GM19240 (cell line): Measurements from ENCODE around the gene CRYBA1.
"Not testable (repeated sequence)": the region's sequence is repeated elsewhere in the genome, so short reads cannot be mapped to it uniquely, and the experiment has no call there.

Experiments
- DNase-seq: peaks from one replicate; pipeline ENCODE4 v3.0.0; 2011; ENCODE audit warnings: low spot score; ENCODE audit not compliant: insufficient read length

CRYBA1 gene

DNA sequence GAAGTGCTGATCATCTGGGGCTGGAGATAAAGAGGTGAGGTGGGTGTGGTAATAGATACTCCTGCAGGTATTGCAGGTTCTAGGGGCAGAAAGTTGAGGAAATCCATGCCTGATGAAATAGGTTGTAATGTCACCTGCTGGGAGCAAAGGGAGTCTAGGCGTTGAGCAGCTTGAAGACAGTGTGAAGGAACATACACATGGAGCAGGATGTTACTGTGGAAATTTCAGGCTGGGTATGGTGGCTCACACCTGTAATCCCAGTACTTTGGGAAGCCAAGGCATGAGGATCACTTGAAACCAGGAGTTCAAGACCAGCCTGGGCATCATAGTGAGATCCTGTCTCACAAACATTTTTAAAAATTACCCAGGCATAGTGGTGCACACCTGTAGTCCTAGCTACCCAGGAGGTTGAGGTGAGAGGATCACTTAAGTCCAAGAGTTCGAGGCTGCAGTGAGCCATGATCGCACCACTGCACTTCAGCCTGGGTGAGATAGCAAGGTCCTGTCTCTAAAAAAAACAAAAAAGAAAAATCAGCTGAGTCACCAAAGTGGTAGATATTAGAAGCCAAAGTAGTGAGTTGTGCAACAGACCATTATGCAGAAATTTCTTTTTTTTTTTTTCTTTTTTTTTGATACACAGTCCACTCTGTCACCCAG is 9.1 kb upstream of the CRYBA1 start:
- DNase-seq = no peak

DNA sequence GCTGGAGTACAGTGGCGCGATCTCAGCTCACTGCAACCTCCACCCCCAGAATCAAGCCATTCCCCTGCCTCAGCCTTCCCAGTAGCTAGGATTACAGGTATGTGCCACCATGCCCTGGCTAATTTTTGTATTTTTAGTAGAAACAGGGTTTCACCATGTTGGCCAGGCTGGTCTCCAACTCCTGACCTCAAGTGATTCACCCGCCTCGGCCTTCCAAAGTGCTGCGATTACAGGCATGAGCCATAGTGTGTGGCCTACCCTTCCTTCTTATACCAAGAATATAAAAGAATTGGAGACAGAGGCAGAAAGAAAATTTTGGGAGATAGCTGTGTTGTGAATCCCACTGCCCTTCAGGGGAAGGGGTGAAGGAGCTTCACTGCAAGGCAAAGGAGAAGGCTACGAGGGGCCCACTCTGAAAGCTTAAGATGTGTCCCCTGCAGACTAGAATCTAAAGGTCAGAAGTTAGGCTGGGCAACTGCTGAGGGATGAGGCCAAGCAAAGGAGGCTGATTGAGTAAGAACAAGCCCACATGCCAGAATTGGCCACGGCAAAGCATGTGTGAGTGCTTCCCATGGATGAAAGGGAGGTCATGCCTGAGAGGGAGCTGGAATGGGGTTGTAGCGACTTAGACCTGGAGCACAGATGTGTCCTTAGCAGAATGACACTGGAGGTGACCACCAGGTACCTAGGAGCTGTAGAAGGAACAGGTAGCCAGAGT is 8.4 kb upstream of the CRYBA1 start:
- no peak for DNase-seq

DNA sequence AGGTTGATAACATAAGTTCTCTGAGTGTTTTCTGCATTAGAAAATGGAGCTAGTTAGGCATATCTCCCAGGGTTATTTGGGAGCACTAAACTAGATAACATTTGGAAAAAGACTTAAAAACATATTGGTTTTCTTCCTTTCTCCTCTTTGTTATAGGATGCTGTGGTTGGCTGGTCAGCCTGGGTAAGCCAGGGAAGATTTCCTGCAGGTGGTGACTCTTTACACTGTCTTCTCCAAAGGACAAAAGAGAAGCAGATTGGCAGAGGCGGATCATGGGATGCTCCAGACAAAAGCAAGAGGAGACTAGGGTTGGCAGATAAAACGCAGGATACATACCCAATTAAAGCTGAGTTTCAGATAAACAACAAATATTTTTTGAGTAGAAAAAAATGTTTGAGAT is 6.2 kb upstream of the CRYBA1 start:
- no peak for DNase-seq

DNA sequence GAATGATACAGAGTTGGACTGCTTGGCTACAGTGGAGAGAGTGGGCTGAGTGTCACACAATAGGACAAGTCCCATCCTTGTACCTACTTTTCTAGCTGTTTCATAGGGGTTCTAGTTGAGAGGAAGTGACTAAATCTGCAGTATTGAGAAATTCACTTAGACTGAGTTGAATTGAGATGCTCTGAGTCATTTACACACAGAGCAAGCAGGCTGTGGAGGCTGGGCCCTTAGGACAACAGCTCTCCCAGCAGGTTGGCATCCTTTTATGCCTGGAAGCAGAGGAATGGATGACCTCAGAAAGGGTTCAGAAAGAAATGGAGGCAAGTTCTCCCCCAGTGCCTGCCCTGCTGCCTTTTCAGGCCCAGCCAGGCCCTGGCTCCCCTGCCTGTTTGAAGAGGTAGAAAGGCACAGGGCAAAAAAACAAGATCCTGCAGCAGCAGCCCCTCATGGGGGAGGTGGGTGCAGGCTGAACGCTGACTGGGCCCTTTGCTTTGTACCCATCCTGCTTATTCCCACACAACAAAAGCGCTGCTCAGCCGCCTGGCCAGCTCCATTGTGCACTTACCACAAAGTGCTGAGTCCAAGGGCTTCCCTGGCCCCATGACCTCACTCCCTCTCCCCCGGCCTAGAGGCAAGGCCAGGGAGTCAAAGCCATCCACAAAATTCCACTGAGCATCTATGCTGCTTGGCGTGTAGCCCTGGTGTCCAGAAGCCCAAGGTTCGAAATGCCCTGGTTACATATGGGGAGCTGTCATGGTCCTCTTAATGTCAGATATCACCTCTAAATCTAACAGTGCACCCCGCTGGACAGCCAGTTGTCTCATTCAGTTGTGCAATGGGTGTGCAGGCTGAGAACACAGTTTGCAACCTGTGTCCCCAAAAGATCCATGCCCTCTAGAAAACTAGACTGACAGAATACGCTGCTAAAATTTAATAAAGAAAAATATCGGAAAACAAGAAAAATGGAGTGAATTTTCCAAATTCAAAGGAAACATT is 5.4 kb upstream of the CRYBA1 start:
- DNase-seq = no peak

DNA sequence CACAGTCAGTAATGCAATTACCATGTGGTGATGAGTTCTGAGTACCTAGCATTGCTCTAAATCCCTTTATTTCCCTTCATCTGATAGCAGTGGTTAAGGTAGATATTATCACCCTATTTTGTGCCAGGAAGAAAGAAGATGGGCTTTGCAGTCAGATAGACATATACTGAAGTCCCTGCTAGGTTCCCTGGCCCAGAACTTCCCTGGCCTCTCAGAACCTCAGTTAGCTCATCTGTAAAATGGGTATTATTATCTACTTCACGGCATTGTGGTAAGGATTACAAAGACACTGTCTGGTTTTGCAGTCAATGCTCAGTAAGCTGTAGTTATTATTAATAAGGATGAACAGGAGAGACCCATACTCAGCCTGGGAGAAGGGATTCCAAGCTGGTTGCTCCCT is 4.6 kb upstream of the CRYBA1 start:
- no peak for DNase-seq

DNA sequence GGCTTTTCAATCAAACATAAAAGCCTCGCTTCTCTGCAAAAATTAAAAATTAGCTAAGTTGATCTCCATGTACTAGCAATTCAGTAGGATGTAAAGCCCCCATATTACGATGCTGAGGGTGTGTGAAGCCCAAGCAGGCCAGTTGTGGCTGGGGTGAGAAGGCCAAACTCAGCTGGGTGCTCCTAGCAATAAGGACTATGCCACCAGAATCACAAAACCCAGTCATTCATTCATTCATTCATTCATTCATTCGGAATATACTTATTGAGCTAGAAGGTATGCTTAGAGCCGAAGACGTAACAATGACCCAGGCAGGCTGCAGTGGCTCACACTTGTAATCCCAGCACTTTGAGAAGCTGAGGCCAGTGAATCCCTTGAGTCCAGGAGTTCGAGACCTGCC is 3.9 kb upstream of the CRYBA1 start:
- DNase-seq = no peak

DNA sequence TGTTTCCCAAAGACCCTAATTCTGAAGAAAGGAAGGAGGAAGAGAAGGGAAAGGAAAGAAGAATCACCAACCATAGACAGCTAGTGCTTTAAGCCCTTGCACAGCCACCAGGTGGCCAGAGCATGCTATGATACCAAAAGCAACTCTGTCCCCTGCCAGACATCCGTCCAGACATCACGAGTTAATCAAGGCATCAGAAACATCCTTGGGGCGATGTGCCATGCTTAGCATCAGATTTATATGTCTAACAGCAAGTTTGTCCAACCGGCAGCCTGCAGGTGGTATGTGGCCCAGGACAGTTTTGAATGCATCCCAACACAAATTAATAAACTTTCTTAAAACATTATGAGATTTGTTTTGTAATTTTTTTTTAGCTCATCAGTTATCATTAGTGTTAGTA is 2.9 kb upstream of the CRYBA1 start:
- no peak for DNase-seq

DNA sequence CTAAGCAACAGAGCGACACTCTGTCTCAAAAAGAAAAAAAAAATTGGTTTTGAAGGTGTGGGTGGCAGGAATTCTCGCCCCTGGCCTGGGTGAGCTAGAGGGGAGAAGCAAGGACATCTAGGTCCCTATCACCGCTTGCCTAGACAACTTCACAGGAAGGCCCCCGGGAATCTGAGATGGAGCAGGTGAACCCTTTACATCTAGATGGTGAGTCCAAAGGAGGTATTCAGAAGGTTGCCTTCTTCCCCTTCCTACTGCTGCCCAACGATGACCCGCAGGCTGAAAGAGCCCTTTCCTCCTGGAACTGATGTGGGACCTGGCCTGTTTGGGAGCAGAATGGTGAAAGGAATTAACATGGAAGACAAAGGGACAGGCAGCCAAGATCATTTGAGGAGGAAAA is 1.3 kb upstream of the CRYBA1 start:
- no peak for DNase-seq

DNA sequence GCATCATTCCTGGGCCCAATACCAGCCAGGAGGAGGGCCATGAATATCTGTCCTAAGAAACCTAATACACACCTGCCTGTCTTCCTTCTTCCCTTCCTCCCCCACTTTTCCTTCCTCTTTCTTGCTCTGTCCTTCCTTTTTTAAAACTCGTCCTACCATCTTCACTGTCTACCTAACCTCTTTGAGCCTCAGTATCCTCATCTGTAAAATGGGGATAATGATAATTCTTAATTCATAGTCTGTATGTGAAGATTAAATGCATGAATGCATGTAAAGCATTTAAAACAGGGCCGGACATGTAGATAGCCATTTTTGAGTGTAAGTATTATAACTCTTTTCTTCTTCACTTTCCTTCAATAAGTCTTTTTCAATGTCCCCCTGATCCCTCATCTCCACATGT is 560 bp downstream of the CRYBA1 start:
- no peak for DNase-seq

DNA sequence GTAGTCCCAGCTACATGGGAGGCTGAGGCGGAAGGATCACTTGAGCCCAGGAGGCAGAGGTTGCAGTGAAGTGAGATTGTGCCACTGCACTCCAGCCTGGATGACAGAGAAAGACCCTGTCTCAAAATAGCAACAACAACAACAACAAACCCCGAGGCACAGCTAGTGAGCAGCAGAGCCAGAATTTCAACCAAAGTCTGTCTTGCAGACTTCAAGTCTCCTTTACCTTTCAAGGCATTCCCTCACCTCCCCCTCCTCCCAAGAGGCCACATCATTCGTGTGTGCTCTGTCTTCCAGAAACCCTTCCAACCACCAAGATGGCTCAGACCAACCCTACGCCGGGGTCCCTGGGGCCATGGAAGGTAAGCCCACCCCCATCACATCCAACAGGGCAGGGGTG is 2.2 kb downstream of the CRYBA1 start:
- DNase-seq = no peak

DNA sequence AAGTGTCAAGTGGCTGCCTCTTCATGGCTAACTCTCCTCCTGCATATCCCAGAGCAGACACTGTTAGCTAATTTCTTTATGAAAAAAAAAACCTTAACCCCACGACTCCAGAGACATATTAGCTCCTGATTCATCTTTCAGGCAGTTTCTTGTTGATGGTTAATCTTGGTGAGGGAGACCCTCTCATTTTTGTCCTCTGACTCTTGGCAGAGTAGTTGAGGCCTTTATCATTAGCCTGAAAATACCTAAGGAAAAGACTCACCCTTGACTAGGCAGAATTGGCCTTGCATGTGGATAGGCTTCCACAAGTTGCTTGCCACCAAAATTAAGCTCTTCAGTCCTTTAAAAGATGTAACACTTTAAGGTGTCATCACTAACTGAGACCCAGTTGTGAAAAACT is 4.0 kb downstream of the CRYBA1 start:
- DNase-seq = no peak

DNA sequence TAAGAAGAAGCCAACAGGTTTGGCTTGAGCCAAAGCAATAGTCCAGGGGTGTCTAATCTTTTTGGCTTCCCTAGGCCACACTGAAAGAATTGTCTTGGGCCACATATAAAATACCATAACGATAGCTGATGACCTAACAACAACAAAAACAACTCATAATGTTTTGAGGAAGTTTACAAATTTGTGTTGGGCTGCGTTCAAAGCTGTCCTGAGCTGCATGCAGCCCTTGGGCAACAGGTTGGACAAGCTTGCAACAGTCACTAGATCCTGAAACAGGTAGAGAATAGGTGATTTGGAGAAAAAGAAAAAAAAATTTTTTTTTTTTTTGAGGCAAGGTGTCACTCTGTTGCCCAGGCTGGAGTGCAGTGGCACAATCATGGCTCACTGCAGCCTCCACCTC is 4.5 kb downstream of the CRYBA1 start:
- no peak for DNase-seq

DNA sequence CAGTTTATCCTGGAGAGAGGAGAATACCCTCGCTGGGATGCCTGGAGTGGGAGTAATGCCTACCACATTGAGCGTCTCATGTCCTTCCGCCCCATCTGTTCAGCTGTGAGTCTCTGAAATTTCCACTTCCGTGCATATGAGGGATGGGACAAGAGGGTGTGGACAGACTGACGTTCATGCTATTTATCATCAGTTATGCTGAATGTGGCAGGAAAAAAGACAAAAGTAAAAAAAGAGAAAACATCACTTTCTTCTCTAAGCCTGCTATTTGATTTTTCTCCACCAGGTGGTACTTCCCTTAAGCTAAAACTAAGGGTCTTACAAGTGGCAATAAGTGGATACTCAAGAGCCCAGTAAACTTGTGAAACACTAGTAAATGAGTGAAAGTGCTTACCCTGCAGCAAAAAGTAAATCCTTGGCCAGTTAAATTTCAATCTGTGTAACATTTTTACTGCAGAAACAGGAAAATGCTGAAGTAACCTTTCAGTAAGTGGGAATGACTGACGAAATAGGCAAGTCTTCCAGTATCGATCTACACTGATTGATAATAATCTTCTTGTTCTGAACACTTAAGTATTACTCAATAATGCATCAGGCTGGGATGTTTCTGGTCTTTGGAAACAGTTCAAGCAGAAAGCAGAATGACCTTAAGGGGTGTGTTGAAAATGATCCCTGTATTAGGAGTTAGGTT is 5.6 kb downstream of the CRYBA1 start:
- no peak for DNase-seq

DNA sequence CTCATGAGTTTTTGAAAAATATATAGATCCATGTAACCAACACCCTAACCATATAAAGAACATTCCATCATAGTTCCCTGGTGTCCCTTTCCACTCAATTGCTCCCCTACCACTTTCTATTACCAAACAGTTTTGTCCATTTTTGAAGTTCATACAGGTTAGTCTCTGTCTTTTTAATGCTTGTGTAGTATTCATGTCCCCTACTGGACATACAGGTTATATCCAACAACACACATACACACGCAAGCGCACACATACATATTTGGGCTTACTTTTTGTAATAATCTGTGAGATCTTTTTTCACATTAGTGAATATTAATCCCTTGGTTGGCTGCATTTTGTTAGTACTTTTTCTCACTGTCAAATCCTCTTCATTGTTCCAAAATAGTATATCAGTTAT is 6.4 kb downstream of the CRYBA1 start:
- DNase-seq = no peak

DNA sequence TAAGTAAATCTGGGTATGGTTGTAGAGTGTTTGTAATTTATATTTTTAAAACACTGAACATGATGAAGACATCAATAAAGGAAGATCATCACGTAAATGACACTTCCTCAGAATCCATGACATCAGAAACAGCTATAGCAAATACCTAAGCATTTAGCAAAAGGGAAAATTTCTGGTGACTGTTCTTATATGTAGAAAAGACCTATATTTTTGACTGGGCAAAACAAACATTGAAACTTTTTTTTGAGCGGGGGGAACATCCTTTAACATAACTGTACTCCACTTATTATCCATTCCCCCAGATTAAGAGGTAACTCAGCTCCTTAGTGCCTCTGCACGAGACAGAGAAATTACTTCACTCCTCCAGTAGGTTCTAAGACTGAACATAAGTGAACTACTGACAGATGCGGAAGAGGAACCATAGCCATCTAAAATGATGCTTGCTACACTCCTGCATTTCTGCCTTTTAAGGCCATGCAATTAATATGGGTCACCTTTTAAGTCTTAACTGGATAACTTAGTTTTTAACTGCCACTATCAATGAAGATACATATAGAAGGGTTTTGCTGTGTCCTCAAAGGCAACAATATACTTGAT is 9.4 kb downstream of the CRYBA1 start:
- DNase-seq = no peak

DNA sequence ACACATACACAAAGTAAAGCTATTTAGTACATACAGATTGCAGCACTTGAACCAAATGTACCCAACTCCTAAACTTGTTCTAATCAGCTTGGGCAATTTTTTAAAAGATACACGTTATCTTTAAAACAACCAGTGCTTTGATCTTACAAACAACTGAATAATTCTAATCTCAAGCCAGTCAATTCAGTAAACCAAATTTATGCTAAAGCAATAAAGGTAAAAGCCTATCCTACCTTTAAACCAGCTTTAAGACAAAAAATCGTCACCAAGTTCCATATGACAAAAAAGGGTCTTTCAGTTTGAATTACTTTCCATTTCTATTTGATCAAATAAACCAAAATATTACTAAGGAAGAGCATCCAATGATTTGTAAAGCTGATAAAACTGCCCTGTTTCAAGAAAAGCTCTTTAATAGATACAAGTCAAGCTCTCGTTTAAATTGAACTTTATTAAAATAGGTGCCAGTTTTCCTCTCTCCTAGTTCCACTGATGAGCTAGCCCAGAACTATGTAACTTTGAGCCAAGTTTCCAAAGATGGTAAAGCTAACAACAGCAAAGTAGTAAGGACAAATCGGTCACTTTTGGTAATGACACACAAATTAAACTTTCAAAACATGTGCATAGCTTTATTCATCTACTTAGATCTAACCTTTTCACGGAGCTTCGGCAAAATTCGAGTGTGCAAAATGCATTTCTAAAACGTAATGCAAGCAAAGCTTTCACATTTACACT is 10.2 kb downstream of the CRYBA1 start:
- DNase-seq = no peak

DNA sequence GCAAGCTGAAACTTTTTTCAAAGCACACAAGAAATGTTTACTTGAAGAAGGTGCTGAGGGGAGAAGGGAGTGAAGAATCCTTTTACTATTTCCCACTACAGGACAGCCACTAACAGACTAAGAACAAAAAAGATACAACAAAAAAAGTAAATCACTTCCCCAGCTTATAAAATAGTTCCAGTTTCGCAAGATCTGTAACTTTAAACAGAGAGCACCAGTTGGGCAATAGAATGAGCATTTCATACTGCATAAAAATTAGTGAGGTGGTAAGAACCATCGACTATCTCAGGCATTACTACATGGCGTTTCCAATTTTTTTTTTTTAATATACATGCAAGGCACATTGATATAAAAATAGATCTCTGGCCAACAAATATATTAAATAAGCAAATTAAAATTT is 11.1 kb downstream of the CRYBA1 start:
- no peak for DNase-seq

DNA sequence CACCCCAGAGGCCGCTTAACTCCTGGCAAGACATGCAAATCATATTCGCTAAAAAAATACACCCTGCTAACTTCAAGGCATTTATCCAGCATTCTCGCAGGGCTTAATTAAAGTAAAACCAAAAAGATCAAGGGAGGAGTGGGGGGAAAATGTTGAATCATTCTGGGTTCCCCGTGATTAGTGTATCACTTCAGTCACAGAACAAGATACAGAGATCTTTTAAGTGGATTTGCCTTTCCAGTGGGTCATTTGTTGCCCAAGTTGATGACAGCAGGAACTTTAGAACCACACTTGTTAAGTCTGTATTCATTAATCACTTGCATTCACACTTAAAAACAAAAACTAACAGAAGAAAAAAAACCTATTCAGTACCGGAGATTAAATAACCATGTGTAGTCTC is 17.3 kb downstream of the CRYBA1 start:
- DNase-seq = no peak

DNA sequence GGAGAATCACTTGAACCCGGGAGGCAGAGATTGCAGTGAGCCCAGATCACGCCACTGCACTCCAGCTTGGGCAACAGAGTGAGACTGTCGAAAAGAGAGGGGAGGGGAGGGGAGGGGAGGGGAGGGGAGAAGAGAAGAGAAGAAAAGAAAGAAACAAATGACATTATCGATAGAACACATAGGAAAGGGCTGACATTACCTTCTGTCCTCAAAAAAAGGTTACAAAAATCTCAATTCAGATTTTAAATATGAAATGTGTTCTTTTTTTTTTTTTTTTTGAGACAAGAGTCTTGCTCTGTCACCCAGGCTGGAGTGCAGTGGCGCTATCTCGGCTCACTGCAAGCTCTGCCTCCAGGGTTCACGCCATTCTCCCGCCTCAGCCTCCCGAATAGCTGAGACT is 25.3 kb downstream of the CRYBA1 start:
- DNase-seq = not testable (repeated sequence)

DNA sequence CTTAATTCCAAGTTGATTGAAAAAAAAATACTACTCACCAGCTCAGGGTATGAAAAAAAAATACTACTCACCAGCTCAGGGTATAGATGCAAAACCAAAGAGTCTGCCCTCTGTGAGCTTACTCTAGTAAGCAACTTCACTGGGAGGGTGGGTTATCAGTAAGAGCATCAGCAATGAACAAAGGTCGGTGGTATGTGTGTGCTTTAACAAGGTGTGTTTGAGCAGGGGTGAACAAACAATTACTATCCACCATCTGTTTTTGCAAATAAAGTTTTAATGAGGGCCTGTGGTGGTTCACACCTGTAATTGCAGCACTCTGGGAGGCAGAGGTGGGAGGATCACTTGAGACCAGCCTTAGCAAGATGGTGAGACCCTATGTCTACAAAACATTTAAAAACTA is 27.3 kb downstream of the CRYBA1 start:
- DNase-seq = no peak

DNA sequence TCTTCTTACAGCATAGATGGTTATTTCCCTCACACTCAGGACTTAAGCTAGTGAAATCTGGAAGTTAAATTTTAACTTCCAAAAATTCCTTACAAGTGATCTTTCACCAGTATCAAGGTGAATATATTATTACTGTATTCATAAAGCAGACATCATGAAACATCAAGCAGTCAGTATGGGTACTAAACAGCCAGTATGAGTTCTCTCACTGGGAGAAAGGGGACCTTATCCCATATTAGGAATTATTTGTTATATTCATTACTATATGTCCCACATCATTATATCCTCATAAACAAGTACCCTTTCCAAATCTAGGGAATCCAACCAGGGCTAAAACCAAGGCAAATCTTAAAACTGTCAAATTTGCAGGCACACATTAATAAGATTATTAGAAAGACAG is 32.0 kb downstream of the CRYBA1 start:
- DNase-seq = no peak
